RWPE1 (cell line): ENCODE data around the gene CDKL4.

Experiments used
- CTCF ChIA-PET: fragments of 350-600 bp; sonication (Branson Sonifier 250); formaldehyde crosslinking; extraction: SDS; loops from one replicate; lab custom pipeline; 2021; lab: Yijun Ruan, JAX
- POLR2A ChIA-PET: fragments of 400-600 bp; formaldehyde crosslinking; extraction: SDS; loops from one replicate; lab custom pipeline; 2020; ENCODE audit warnings: antibody characterized with exemption; ENCODE audit not compliant: low non-redundant PET; lab: Yijun Ruan, JAX
- DNase-seq: peaks from one replicate; pipeline ENCODE4 v3.0.0; 2012; ENCODE audit warnings: low spot score
- H3K27ac ChIP-seq: fragments of 450-650 bp; 2 replicates; pipeline ENCODE4 v1.5.1; 2017
- TF ChIP-seq, protein P1 (sequence below): fragments of 450-650 bp; conservative IDR thresholded peaks from 2 replicates; pipeline ENCODE4 v1.5.1; 2017; ENCODE audit warnings: low read depth, mild to moderate bottlenecking

The CDKL4 gene

DNA sequence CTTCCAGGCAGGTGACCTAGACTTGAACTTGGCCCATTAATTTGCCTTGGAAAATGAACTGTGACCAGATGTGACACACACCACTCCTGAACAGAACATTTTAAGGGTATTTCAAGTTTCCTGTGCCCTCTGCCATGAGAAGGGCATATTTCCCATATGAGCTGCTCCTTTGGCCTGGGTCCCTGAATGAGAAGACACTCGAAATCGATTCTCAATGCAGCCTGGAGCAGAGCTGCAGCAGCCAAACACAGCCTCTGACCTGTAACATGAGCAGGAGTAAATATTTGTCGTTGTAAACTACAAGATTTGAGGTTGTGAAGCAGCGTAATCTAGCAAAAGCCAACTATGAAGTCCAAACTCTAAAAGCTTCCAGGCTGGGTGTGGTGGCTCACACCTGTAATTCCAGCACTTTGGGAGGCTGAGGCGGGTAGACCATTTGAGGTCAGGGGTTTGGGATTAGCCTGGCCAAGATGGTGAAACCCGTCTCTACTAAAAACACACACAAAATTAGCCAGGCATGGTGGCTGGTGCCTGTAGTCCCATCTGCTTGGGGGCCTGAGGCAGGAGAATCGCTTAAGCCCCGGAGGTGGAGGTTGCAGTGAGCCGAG, 92.8 kb downstream of the CDKL4 start:
- TF ChIP-seq, protein P1, sequence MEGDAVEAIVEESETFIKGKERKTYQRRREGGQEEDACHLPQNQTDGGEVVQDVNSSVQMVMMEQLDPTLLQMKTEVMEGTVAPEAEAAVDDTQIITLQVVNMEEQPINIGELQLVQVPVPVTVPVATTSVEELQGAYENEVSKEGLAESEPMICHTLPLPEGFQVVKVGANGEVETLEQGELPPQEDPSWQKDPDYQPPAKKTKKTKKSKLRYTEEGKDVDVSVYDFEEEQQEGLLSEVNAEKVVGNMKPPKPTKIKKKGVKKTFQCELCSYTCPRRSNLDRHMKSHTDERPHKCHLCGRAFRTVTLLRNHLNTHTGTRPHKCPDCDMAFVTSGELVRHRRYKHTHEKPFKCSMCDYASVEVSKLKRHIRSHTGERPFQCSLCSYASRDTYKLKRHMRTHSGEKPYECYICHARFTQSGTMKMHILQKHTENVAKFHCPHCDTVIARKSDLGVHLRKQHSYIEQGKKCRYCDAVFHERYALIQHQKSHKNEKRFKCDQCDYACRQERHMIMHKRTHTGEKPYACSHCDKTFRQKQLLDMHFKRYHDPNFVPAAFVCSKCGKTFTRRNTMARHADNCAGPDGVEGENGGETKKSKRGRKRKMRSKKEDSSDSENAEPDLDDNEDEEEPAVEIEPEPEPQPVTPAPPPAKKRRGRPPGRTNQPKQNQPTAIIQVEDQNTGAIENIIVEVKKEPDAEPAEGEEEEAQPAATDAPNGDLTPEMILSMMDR = no peak
- no peak overlapping the region for H3K27ac ChIP-seq
- ChIA-PET POLR2A (interaction anchor here (0.5 kb wide), 1 partner anchor 1932 kb away, joined by 4 read pairs; no protein-coding TSS in a partner anchor), CTCF (no interaction called here)
- DNase-seq = no peak

DNA sequence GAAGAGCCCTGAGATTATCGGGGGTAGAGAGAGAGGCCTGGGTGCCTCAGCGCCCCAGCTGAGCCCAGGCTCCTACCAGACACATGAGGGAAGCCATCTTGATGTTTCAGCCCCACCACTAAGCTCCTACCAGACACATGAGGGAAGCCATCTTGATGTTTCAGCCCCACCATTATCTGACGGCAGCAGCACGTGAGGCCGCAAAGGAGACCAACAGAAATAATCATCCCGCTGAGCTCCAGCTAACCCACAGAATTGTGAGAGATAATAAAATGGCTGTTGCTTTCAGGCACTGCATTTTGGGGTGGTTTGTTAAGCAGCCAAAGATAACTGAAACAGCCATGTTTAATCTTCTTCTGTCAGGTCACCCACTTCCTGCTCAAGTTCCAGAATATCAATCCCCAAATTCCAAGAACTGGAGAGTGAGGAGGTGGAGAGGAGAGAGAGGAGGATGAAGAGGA, 93.6 kb downstream of the CDKL4 start:
- CTCF ChIA-PET = no interaction called here
- POLR2A ChIA-PET = interaction anchor here (0.5 kb wide), 1 partner anchor 1931 kb away, joined by 4 read pairs; no protein-coding TSS in a partner anchor
- H3K27ac ChIP-seq = no peak overlapping the region
- TF ChIP-seq, protein P1 = no peak
- no peak for DNase-seq

DNA sequence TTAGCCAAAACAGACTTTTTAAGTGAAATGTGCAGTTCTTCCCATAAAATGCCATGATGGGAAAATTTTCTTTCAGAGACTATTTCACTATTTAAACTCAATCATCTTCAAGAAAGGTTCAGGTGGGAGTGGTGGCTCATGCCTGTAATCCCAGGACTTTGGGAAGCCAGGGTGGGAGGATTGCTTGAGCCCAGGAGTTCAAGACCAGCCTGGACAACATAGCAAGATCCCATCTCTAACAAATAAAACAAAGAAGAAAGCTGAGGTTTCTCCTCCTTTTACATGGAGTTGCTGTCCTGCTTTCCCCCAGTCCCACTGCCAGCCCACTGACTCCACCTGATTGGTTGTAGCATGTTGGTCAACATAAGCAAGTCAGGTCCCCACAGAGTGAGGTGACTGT, 97.1 kb downstream of the CDKL4 start:
- CTCF ChIA-PET = interaction anchor here (0.6 kb wide), 1 partner anchor 196 kb away, joined by 3 read pairs; no protein-coding TSS in a partner anchor
- POLR2A ChIA-PET = no interaction called here
- TF ChIP-seq, protein P1 = no peak
- no peak overlapping the region for H3K27ac ChIP-seq
- no peak for DNase-seq

DNA sequence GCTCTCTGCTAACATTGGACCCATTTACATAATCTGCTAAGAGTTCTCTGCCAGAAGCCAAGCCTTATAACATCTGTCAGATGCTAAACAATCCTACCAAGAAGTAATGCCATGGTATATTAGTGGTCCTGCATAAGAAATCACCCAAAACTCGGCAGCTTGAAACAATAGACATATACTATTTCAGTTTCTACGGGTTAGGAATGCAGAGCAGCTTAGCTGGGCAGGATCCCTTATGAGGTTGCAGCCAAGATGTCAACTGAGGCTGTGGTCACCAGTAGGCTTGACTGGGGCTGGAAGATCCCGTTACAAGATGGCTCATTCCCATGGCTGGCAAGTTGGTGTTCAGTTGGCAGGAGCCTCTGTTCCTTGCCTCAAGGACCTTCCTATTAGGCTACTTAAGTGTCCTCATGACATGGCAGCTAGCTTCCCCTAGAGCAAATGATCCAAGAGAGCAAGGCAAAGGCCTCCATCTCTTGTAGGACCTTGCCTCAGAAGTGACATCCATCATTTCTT, 97.8 kb downstream of the CDKL4 start:
- TF ChIP-seq, protein P1 = no peak
- ChIA-PET POLR2A (no interaction called here), CTCF (no interaction called here)
- DNase-seq = no peak
- H3K27ac ChIP-seq = no peak overlapping the region

DNA sequence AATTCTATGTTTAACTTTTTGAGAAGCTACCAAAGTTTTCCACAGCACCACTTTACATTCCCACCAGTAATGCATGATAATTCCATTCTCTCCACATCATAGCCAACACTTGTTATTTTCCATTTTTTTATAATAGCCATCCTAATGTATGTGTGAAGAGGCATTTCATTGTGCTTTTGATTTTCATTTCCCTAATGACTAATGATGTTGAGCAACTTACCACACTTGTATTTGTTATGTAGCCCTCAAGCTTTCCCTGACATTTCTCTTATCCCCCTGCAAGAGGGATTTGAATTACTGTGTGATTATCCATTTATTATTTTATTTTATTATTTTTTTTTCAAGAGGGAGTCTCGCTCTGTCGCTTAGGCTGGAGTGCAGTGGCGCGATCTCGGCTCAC, 99.4 kb downstream of the CDKL4 start:
- ChIA-PET CTCF (interaction anchor here (0.6 kb wide), 1 partner anchor 61 kb away, joined by 4 read pairs; no protein-coding TSS in a partner anchor), POLR2A (no interaction called here)
- TF ChIP-seq, protein P1 = no peak
- DNase-seq = no peak
- no peak overlapping the region for H3K27ac ChIP-seq

DNA sequence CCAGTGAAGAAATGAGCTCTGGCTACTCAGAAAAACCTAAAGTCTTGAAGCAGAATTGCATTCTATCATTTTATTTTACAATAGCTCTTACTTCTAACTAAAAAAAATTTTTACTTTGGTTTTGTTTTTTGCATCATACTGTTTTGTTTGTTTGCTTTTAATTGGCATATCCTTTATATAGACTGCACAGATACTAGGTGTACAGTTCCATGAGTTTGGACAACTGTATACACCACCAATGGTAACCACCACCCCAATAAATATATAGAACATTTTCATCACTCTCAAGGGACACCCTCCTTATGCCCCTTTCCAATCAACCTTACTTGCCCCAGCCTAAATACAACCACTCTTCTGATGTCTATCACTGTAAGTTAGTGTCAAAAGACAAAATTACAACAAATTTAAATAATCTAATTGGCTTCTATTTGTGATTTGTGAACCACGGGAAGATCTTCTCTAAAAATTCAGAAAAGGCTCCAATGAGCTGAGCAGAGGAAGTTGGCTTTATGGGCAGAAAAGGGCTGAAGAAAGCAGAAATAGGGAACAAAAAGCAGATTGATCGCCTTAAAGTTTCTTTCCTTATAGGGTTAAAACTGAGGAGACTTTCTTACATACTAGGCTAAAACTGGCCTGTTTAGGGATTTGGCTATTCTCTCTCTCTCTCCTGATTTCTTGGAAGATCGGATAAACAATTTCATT, 100.7 kb downstream of the CDKL4 start:
- TF ChIP-seq, protein P1 = no peak
- POLR2A ChIA-PET = no interaction called here
- CTCF ChIA-PET = interaction anchor here (0.7 to 0.9 kb wide), 3 partner anchors 15 to 95 kb away, joined by 3 to 5 read pairs (median 4); no protein-coding TSS in a partner anchor
- DNase-seq = no peak
- no peak overlapping the region for H3K27ac ChIP-seq
